Liver (tissue), 9 donors: Measurements from ENCODE around the gene SYNPO. TPM values are rescaled to one million over a fixed set of nuclear protein-coding genes. Genes with fewer than 3 reads are reported as not detected.

Source experiments
- DNase-seq: peaks from one replicate; pipeline ENCODE4 v3.0.0-alpha.2; 2017; ENCODE audit warnings: low spot score
- H3K27ac ChIP-seq, 2 donors: one replicate each; pipeline ENCODE4 v1.7.0; 2013; ENCODE audit warnings: inconsistent platforms in 2 of 2, low read length in 2 of 2, control low read depth in 1 of 2, low read depth in 1 of 2, mild to moderate bottlenecking in 1 of 2
- H3K27me3 ChIP-seq, 4 donors: one replicate each; pipeline versions ENCODE4 v1.6.1 to v1.7.0; 2013; ENCODE audit warnings: low read length in 3 of 4, inconsistent platforms in 1 of 4, mild to moderate bottlenecking in 1 of 4, moderate library complexity in 1 of 4; ENCODE audit not compliant: control insufficient read depth in 4 of 4, insufficient read depth in 4 of 4
- H3K36me3 ChIP-seq, 4 donors: one replicate each; pipeline versions ENCODE4 v1.6.1 to v1.7.0; 2013; ENCODE audit warnings: low read length in 3 of 4, mild to moderate bottlenecking in 3 of 4, low read depth in 1 of 4, moderate library complexity in 1 of 4; ENCODE audit not compliant: control insufficient read depth in 4 of 4, insufficient read depth in 3 of 4
- H3K4me1 ChIP-seq, 4 donors: one replicate each; pipeline versions ENCODE4 v1.6.1 to v1.7.0; 2013; ENCODE audit warnings: low read length in 3 of 4, mild to moderate bottlenecking in 3 of 4, moderate library complexity in 1 of 4; ENCODE audit not compliant: control insufficient read depth in 4 of 4, insufficient read depth in 4 of 4
- H3K4me3 ChIP-seq, 3 donors: one replicate each; pipeline versions ENCODE4 v1.6.1 to v1.7.0; 2013; ENCODE audit warnings: low read length in 3 of 3, control low read depth in 1 of 3, low read depth in 1 of 3, mild to moderate bottlenecking in 1 of 3
- H3K9ac ChIP-seq, 2 donors: one replicate each; pipeline ENCODE4 v1.7.0; 2013; ENCODE audit warnings: low read length in 2 of 2, mild to moderate bottlenecking in 2 of 2, moderate library complexity in 2 of 2, control low read depth in 1 of 2, low read depth in 1 of 2
- H3K9me3 ChIP-seq, 4 donors: one replicate each; pipeline versions ENCODE4 v1.6.1 to v1.7.0; 2013; ENCODE audit warnings: low read length in 3 of 4; ENCODE audit not compliant: control insufficient read depth in 4 of 4
- ATF3 ChIP-seq: IDR thresholded peaks from 2 replicates; pipeline ENCODE4 v1.6.1; 2016; ENCODE audit warnings: antibody characterized with exemption
- CTCF ChIP-seq: fragments of 150-350 bp; IDR thresholded peaks from 2 replicates; pipeline ENCODE4 v1.5.1; 2017; ENCODE audit warnings: improper control_type of control experiment, low read depth, low read length; ENCODE audit not compliant: missing input control
- EGR1 ChIP-seq, 2 donors: IDR thresholded peaks; 2 replicates each; pipeline ENCODE4 v1.6.1; 2016 to 2018; ENCODE audit warnings: antibody characterized with exemption in 2 of 2, low read depth in 2 of 2
- FOXA1 ChIP-seq: IDR thresholded peaks from 2 replicates; pipeline ENCODE4 v1.6.1; 2016; ENCODE audit warnings: antibody characterized with exemption
- GABPA ChIP-seq, 2 donors: IDR thresholded peaks in 1 of 2; conservative IDR thresholded peaks in 1 of 2; 2 replicates each; pipeline ENCODE4 v1.6.1; 2016; ENCODE audit warnings: antibody characterized with exemption in 2 of 2, mild to moderate bottlenecking in 1 of 2, moderate library complexity in 1 of 2
- HNF4A ChIP-seq, 2 donors: conservative IDR thresholded peaks; 2 replicates each; pipeline ENCODE4 v1.6.1; 2016; ENCODE audit warnings: antibody characterized with exemption in 2 of 2, mild to moderate bottlenecking in 2 of 2
- HNF4G ChIP-seq: IDR thresholded peaks from 2 replicates; pipeline ENCODE4 v1.6.1; 2016; ENCODE audit warnings: antibody characterized with exemption
- JUND ChIP-seq, 2 donors: IDR thresholded peaks; 2 replicates each; pipeline ENCODE4 v1.6.1; 2016; ENCODE audit warnings: antibody characterized with exemption in 2 of 2
- MAX ChIP-seq: IDR thresholded peaks from 2 replicates; pipeline ENCODE4 v1.6.1; 2016; ENCODE audit warnings: antibody characterized with exemption
- RAD21 ChIP-seq, 2 donors: IDR thresholded peaks; 2 replicates each; pipeline ENCODE4 v1.6.1; 2016; ENCODE audit warnings: antibody characterized with exemption in 2 of 2, mild to moderate bottlenecking in 2 of 2
- REST ChIP-seq: IDR thresholded peaks from 2 replicates; pipeline ENCODE4 v1.6.1; 2016; ENCODE audit warnings: antibody characterized with exemption, mild to moderate bottlenecking
- SP1 ChIP-seq: IDR thresholded peaks from 2 replicates; pipeline ENCODE4 v1.6.1; 2018; ENCODE audit warnings: antibody characterized with exemption, mild to moderate bottlenecking
- ZBTB33 ChIP-seq: IDR thresholded peaks from 2 replicates; pipeline ENCODE4 v1.6.1; 2016; ENCODE audit warnings: antibody characterized with exemption
- WGBS: extraction: QIAGEN DNeasy Blood & Tissue Kit; methylation state at CpG from one replicate; pipeline ENCODE4 v1.1.7; 2013; 5-methylcytosine and 5-hydroxymethylcytosine counted together
- polyA plus RNA-seq, 2 donors: library from polyadenylated mRNA; stranded (reverse) in 1 of 2; unstranded in 1 of 2; fragments of 200-250 nt in 1 of 2; fragments of >200 nt in 1 of 2; fragmentation: Nextera tagmentation in 1 of 2; extraction: Ambion mirVana in 1 of 2; gene quantifications; one replicate each; pipeline versions ENCODE4 v1.2.1 to v1.2.3, GENCODE V29; 2013 to 2015
- total RNA-seq, 2 donors: library from RNA; depleted of rRNA; stranded (reverse); fragments of >200 nt; gene quantifications; one replicate each; pipeline ENCODE4 v1.2.3, GENCODE V29; 2014
- donor health status: healthy.
- donor health status: healthy.
- donor health status: healthy.
- donor health status: healthy.
- donor health status: healthy.

The SYNPO gene
- total and polyA plus RNA-seq, 4 donors, result 1.1 to 36.6 (median 10.7) TPM

GRCh38 chr5:150644058-150644457 lies 3.6 kb downstream of the SYNPO start:
- 71% methylated on average over 5 of the region's 5 CpGs for WGBS
- TF ChIP-seq JUND (IDR thresholded peaks at IDR 0.05), result no peak
- no peak for TF ChIP-seq RAD21 (IDR thresholded peaks at IDR 0.05)
- no peak for TF ChIP-seq ZBTB33
- TF ChIP-seq HNF4G, result no peak
- no peak for TF ChIP-seq GABPA (IDR thresholded peaks at IDR 0.05 in 1 of 2, conservative IDR thresholded peaks at IDR 0.05 in 1 of 2)
- no peak for TF ChIP-seq CTCF
- no peak for TF ChIP-seq HNF4A (conservative IDR thresholded peaks at IDR 0.05)
- TF ChIP-seq ATF3, result no peak
- TF ChIP-seq MAX, result no peak
- TF ChIP-seq SP1, result no peak
- TF ChIP-seq EGR1 (IDR thresholded peaks at IDR 0.05; ENCODE audit: low read depth in 2 of 2), result no peak
- TF ChIP-seq FOXA1, result no peak

GRCh38 chr5:150644514-150644913 lies 4.1 kb downstream of the SYNPO start:
- DNase-seq, result no peak
- Histone ChIP-seq H3K9ac (no peak overlapping the region), H3K9me3 (no peaks in the 10 kb centered on the region), H3K27ac (peak overlapping the region; percentile 1 to 28), H3K36me3 (peaks cover 2 to 18% (median 8%) of the 10 kb centered on the region in 4 donors), H3K4me3 (no peak overlapping the region), H3K4me1 (peaks cover 19 to 56% (median 51%) of the 10 kb centered on the region in 4 donors), H3K27me3 (no peaks in the 10 kb centered on the region)
- WGBS, result 54% methylated on average over 2 of the region's 2 CpGs
- TF ChIP-seq REST (no peak), FOXA1 (no peak)

More at GRCh38 chr5:150644058-150644457, 3.6 kb downstream of the SYNPO start:
- H3K36me3 ChIP-seq, result peaks cover 0 to 13% (median 7%) of the 10 kb centered on the region in 4 donors
- H3K4me3 ChIP-seq, result no peak overlapping the region
- peaks cover 23 to 59% (median 55%) of the 10 kb centered on the region in 4 donors for H3K4me1 ChIP-seq
- peak overlapping the region; percentile 1 to 28 for H3K27ac ChIP-seq
- no peaks in the 10 kb centered on the region for H3K9me3 ChIP-seq
- H3K27me3 ChIP-seq, result no peaks in the 10 kb centered on the region
- H3K9ac ChIP-seq, result no peak overlapping the region
- DNase-seq, result no peak
